Right lobe of liver (tissue), 6 donors: Measurements from ENCODE around the gene CUX1. TPM values are rescaled to one million over a fixed set of nuclear protein-coding genes. Genes with fewer than 3 reads are reported as not detected.
"Not testable (repeated sequence)": the region's sequence is repeated elsewhere in the genome, so short reads cannot be mapped to it uniquely, and the experiment has no call there.

Experiments
- ATAC-seq, 4 donors: fragments of 200-7000 bp; cut with Tn5 transposase; one replicate each; pipeline ENCODE4 v1.9.1; 2020; ENCODE audit warnings: mild to moderate bottlenecking in 4 of 4, moderate library complexity in 4 of 4
- DNase-seq, 3 donors: peaks; one replicate each; pipeline ENCODE4 v3.0.0-alpha.2; 2020
- H3K27ac ChIP-seq, 3 donors: fragments of 200-600 bp; one replicate each; pipeline ENCODE4 v1.8.0; 2022
- H3K27me3 ChIP-seq, 2 donors: fragments of 200-600 bp; one replicate each; pipeline ENCODE4 v1.8.0; 2022
- H3K36me3 ChIP-seq, 4 donors: fragments of 200-600 bp; sonication (generic) in 1 of 4; one replicate each; pipeline versions ENCODE4 v1.5.1 to v1.8.0; 2017 to 2022; ENCODE audit warnings: control low read depth in 1 of 4
- H3K4me1 ChIP-seq, 4 donors: fragments of 200-600 bp; sonication (generic) in 1 of 4; one replicate each; pipeline versions ENCODE4 v1.5.1 to v1.8.0; 2017 to 2022; ENCODE audit warnings: control low read depth in 1 of 4
- H3K4me3 ChIP-seq, 3 donors: fragments of 200-600 bp; one replicate each; pipeline ENCODE4 v1.8.0; 2022
- H3K9me3 ChIP-seq, 4 donors: fragments of 200-600 bp; sonication (generic) in 1 of 4; one replicate each; pipeline versions ENCODE4 v1.5.1 to v1.8.0; 2017 to 2022; ENCODE audit warnings: control low read depth in 1 of 4
- POLR2A ChIP-seq: fragments of 450-650 bp; IDR thresholded peaks from one replicate; pipeline ENCODE4 v1.6.1; 2017; ENCODE audit warnings: antibody characterized with exemption, mild to moderate bottlenecking
- WGBS: methylation state at CpG from one replicate; pipeline ENCODE4 v1.1.6; 2018; ENCODE audit warnings: low coverage, low lambda C conversion rate; ENCODE audit not compliant: insufficient coverage; ENCODE audit errors: missing lambda C conversion rate; 5-methylcytosine and 5-hydroxymethylcytosine counted together
- intact Hi-C, 2 donors: fragments of 100-400 bp; cut with DNase I; formaldehyde crosslinking; loops; one replicate each; pipeline versions ENCODE4 v1.11.2 to v1.14.1; 2022
- total RNA-seq, 6 experiments: library from RNA; depleted of rRNA in 2 of 6; stranded (reverse); fragments of >200 nt in 2 of 6; fragmentation: NEBNext Ultra II Directional in 3 of 6; extraction: Animal tissue kit (Norgen Biotek cat#: 25700) in 3 of 6; gene quantifications; one replicate each; pipeline versions ENCODE4 v1.1.0 to v1.2.4, GENCODE V29; 2016 to 2023
- TF ChIP-seq, protein P1 (sequence below), 4 donors: fragments of 200-600 bp in 3 of 4; fragments of 450-650 bp in 1 of 4; IDR thresholded peaks; one replicate each; pipeline versions ENCODE4 v1.5.1 to v1.8.0; 2016 to 2022; ENCODE audit warnings: antibody characterized with exemption in 4 of 4, mild to moderate bottlenecking in 2 of 4
- donor health status: DM: no; HTN: yes; CAD: no.
- donor health status: DM: no; HTN: no; CAD: no.
- donor health status: DM: no; HTN: no; CAD: no.
- donor health status: DM: no; HTN: yes; CAD: no.
- donor health status: DM: no; HTN: yes; CAD: no.

CUX1 gene
- total RNA-seq, 6 experiments from 2014 or later: 34.3 to 53.1 (median 40.6) TPM

- whole genome bisulfite sequencing: 95% methylated on average over 4 of the region's 24 CpGs
- ATAC-seq (no peak), DNase-seq (no peak)
- Histone ChIP-seq H3K4me1 (peaks cover 0 to 9% (median 0%) of the 10 kb centered on the region in 4 donors), H3K9me3 (no peaks in the 10 kb centered on the region), H3K27me3 (no peaks in the 10 kb centered on the region), H3K36me3 (peaks cover 0 to 14% (median 0%) of the 10 kb centered on the region in 4 donors), H3K27ac (no peak overlapping the region), H3K4me3 (no peak overlapping the region)
- intact Hi-C loops: no loop called here
- TF ChIP-seq, protein P1, sequence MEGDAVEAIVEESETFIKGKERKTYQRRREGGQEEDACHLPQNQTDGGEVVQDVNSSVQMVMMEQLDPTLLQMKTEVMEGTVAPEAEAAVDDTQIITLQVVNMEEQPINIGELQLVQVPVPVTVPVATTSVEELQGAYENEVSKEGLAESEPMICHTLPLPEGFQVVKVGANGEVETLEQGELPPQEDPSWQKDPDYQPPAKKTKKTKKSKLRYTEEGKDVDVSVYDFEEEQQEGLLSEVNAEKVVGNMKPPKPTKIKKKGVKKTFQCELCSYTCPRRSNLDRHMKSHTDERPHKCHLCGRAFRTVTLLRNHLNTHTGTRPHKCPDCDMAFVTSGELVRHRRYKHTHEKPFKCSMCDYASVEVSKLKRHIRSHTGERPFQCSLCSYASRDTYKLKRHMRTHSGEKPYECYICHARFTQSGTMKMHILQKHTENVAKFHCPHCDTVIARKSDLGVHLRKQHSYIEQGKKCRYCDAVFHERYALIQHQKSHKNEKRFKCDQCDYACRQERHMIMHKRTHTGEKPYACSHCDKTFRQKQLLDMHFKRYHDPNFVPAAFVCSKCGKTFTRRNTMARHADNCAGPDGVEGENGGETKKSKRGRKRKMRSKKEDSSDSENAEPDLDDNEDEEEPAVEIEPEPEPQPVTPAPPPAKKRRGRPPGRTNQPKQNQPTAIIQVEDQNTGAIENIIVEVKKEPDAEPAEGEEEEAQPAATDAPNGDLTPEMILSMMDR (IDR thresholded peaks at IDR 0.05): no peak
- TF ChIP-seq POLR2A: no peak
Measured at GRCh38 chr7:101919363-101920115, 102.1 kb downstream of the CUX1 start.

- ATAC-seq (no peak), DNase-seq (no peak)
- WGBS: 98% methylated on average over 10 of the region's 11 CpGs
- H3K4me1 ChIP-seq: no peaks in the 10 kb centered on the region
- no peaks in the 10 kb centered on the region for H3K27me3 ChIP-seq
- TF ChIP-seq POLR2A: no peak
- TF ChIP-seq, protein P1 (IDR thresholded peaks at IDR 0.05): no peak
- H3K36me3 ChIP-seq: peaks cover 0 to 14% (median 0%) of the 10 kb centered on the region in 4 donors
- H3K9me3 ChIP-seq: no peaks in the 10 kb centered on the region
- H3K4me3 ChIP-seq: no peak overlapping the region
- no peak overlapping the region for H3K27ac ChIP-seq
- intact Hi-C loops: no loop called here
Measured at GRCh38 chr7:101921061-101921460, 103.6 kb downstream of the CUX1 start.

DNA sequence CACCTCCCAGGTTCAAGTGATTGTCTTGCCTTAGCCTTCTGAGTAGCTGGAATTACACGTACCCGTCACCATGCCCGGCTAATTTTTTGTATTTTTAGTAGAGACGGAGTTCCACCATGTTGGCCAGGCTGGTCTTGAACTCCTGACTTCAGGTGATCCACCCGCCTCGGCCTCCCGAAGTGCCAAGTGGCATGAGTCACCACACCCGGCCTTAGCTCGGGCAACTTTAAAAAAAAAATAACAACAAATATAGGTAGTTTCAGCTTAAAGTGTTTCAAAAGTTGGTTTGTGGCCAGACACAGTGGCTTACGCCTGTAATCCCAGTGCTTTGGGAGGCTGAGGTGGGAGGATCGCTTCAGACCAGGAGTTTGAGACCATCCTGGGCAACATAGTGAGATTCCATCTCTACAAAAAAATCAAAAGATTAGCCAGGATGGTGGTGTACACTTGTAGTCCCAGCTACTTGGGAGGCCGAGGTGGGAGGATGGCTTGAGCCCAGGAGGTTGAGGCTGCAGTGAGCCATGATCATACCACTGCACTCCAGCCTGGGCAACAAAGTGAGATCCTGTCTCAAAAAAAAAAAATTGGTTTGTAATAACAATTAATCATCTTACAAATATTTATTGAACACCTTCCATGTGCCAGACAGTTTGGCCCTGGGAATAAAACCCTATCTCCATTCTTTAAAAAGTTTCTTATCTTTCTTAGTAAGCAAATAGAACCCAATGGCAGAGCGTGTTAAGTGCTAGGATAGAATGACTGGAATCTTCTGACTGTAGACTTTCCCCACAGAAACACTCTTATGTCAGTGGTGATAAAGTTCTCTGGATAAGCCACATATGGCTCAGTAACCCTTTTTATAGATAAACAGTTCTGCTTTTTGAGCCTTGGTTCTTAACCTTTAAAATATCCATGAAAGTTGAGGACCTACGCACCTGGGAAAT lies 104.4 kb downstream of the CUX1 start:
- intact Hi-C loops, ATAC-seq, H3K9me3 ChIP-seq, H3K27me3 ChIP-seq, H3K36me3 ChIP-seq, DNase-seq, H3K4me3 ChIP-seq, H3K27ac ChIP-seq, H3K4me1 ChIP-seq: not testable (repeated sequence)
- 90% methylated on average over 13 of the region's 14 CpGs for WGBS

DNA sequence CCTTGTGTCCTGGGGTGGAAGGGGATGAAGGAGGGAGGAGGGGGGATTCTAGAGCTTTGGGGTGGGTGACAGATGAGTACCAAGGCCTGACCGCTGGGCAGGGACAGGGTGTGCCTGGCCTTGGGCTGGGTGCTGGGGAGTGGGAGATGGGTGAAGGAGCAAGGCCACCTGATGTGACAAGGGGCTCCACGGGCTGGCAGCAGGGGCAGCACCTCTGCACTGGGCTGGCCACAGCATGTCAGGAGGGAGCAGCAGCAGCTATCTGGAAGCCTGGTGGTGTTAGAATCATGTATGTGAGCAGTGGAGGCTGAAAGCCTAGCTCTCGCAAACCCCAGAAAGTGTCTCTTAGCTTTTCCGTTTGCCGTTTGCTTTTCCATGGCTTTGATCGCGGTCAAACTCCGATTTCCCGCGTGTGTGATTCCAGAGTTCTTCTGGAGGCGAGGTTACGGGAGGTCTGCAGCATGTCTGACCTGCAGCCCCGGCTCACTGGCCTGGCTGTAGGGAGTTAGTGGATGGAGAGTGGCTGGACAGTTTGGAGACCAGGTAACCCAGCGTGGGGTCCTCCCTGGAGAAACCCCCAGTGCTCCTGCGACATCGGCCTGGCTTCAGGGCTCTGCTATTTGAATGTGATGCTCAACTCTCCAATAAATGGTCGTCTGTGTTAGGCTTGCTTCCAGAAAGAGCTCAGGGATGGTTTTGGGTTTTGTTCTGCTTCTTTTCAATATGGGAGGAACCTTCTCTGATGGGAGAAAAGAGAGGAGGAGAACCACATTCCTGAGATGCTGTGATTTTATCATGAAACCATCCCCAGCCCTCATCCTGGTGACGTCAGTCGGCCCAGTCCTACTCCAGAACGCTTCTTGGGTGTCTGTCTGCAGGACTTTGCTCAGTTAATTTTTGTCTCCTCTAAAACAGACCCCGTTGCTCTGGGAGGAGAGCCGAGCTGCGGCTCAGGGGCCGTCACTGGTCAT lies 105.5 kb downstream of the CUX1 start:
- H3K9me3 ChIP-seq: no peaks in the 10 kb centered on the region
- ATAC-seq: no peak
- WGBS: 86% methylated on average over 14 of the region's 24 CpGs
- intact Hi-C loops: no loop called here
- H3K27ac ChIP-seq: no peak overlapping the region
- peaks cover 0 to 8% (median 4%) of the 10 kb centered on the region in 4 donors for H3K4me1 ChIP-seq
- TF ChIP-seq, protein P1 (IDR thresholded peaks at IDR 0.05): no peak
- TF ChIP-seq POLR2A: no peak
- H3K36me3 ChIP-seq: peaks cover 0 to 6% (median 0%) of the 10 kb centered on the region in 4 donors
- DNase-seq: no peak
- no peak overlapping the region for H3K4me3 ChIP-seq
- no peaks in the 10 kb centered on the region for H3K27me3 ChIP-seq
